Cardiac septum (tissue), 1 donor: ENCODE results near the gene XPO4. TPM values are rescaled to one million over a fixed set of nuclear protein-coding genes. Genes with fewer than 3 reads are reported as not detected.

Experiments
- DNase-seq: peaks from one replicate; pipeline ENCODE4 v3.0.0-alpha.2; 2020; ENCODE audit warnings: low spot score
- intact Hi-C: fragments of 100-400 bp; cut with DNase I; formaldehyde crosslinking; loops from one replicate; pipeline ENCODE4 v1.14.0; 2022
- total RNA-seq: library from RNA; stranded (reverse); fragmentation: NEBNext Ultra II Directional; extraction: Animal tissue kit (Norgen Biotek cat#: 25700); gene quantifications from one replicate; pipeline ENCODE4 v1.2.1, GENCODE V29; 2021
- donor health status: DM: no; HTN: no; CAD: no.

XPO4 gene
- total RNA-seq, 1 donor from 2014 or later, result 49.5 TPM

GRCh38 chr13:20840568-20840967 lies 62.0 kb downstream of the XPO4 start:
- intact Hi-C loops, result no loop called here

GRCh38 chr13:20833900-20834679 lies 68.5 kb downstream of the XPO4 start:
- intact Hi-C loops, result loop anchor here (5.0 kb wide), 1 partner anchor 62 kb away; the partner anchor contains the start of gene EEF1AKMT1

More at GRCh38 chr13:20840568-20840967, 62.0 kb downstream of the XPO4 start:
- no peak for DNase-seq

DNA sequence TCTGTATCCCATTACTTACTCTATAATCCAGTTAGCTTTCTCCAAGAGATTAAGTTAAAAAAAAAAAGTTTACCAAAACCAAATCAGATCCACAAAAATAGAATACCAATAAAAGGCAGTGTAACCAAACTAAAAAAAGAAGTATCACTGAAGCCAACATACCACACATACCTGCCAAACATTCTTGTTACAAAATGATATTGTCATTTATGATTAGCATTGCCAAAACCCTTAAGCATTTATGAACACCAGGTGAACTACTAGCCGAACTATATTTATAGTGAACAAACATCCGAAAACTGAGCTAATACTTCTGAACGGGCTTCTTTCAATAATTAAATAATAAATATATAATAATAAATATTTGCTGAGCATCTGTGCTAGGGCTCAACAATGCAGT lies 69.7 kb downstream of the XPO4 start:
- intact Hi-C loops, result loop anchor here (5.0 kb wide), 1 partner anchor 61 kb away; the partner anchor contains the start of gene EEF1AKMT1
- no peak for DNase-seq

More at GRCh38 chr13:20833900-20834679, 68.5 kb downstream of the XPO4 start:
- no peak for DNase-seq

DNA sequence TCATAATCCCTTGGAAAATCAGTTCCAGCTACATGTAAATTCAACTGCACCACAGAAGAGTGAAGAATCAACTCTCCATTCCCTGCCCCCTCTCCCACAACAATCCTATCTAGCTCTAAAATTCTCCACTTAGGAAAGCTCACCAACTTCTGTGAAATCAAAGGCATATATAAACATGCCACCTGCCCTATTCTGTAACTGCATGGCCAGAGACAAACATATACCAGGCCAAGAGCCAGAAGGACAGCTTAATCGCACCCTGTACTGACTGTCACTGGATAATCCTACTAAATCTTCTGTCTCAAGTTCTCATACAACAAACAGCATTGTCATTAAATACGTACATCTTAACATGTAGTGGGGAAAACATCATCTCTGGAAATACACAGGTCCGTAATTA lies 70.6 kb downstream of the XPO4 start:
- intact Hi-C loops, result loop anchor here (5.0 kb wide), 1 partner anchor 60 kb away; the partner anchor contains the start of gene EEF1AKMT1

GRCh38 chr13:20831254-20831653 lies 71.3 kb downstream of the XPO4 start:
- intact Hi-C loops, result loop anchor here (5.0 kb wide), 1 partner anchor 59 kb away; the partner anchor contains the start of gene EEF1AKMT1
- no peak for DNase-seq

More for the DNA sequence above, 70.6 kb downstream of the XPO4 start:
- DNase-seq, result no peak

- no peak for DNase-seq
- intact Hi-C loops, result loop anchor here (2.0 kb wide), 1 partner anchor 116 kb away; no protein-coding TSS in a partner anchor
These were observed 73.8 kb downstream of the XPO4 start for GRCh38 chr13:20828539-20829364.

GRCh38 chr13:20826843-20827560 lies 75.5 kb downstream of the XPO4 start:
- no peak for DNase-seq
- intact Hi-C loops, result no loop called here

DNA sequence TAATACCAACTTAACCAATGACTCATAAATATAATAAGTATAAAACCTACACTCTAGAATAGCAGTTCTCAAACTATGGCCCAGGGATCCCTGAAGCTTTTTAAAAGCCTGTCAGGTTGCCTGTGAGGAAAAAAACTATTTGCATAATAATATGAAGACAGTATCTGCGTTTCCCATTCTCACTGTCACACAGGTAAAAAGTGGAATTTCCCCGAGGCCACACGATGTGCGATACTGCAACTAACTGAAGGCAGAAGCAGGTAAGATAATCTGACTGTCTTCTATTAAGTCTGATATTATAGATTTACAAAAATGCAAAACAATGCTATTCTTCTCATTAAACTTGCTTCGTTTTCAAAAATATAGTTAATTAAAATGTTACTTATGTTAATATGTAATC lies 76.2 kb downstream of the XPO4 start:
- intact Hi-C loops, result no loop called here
- DNase-seq, result no peak

DNA sequence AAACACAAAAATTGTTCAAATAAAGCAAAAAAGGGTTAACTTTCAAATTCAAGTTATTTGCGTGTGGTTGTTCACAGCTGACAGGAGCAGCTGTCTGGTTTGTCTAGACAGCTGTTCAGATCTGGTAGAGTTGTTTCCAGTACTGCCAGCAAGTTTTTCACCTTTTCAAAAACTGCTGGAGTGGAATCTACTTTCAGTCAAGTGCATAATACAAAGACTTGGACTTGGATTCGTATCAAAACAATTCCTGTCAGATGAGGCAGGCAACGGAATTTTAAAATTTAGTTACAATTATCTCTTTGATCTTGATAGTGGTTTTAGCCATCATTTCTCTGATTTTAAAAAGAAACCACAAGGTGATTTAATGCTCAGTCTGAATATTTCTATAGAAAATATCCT lies 77.1 kb downstream of the XPO4 start:
- intact Hi-C loops, result no loop called here

DNA sequence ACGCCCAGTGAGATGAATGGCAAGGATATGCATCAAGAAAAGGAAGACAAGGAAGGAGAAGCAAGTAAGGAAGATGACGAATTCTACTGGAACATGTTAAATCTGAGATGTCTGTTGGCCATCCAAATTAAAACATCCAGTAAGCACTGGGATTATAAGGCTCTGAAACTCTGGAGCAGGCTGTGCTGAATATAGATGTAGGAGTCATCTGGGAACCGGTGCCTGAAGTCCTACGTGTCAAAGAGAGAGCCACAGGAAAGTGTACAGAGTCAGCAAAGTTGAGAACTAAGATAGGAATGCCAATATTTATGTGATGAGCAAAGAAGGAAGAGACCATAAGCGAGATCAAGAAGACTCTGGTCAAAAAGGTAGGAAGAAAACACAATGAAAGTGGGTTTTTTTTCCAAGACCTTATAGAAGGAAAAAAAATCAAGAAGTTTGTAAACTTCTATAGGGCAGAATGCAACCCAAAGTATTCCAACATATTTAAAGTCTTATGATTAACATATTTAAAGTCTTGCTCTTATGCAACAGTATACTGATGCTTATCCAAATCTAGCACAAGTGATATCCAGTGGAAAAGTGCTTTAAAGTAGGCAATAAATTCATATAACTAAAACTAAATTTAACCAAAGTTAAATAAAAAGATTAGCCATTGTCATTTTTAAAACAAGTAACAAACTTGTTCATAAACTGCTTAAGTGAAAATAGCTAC lies 77.6 kb downstream of the XPO4 start:
- no peak for DNase-seq
- intact Hi-C loops, result no loop called here

More for the DNA sequence above, 77.1 kb downstream of the XPO4 start:
- DNase-seq, result no peak

- intact Hi-C loops, result no loop called here
- DNase-seq, result no peak
These were observed 79.5 kb downstream of the XPO4 start for GRCh38 chr13:20823071-20823470.

DNA sequence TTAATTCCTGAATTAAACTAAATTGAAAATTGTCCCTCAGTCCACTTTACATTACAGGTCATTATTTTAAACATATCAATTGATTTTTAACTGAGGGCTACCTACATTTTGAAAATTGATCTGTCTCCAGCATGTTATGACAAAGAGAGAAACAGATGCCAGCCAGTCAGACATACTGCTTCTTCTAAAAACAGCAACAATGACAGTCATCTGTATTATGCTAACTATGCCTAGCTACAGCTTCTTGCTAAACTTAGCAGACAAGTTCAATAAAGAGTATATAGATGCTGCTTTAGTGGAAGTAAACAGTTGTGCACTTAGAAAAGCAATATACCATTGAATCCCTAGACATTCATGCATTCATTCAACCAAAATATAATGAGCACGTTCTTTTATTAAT lies 80.1 kb downstream of the XPO4 start:
- no peak for DNase-seq
- intact Hi-C loops, result no loop called here

GRCh38 chr13:20819715-20820114 lies 82.8 kb downstream of the XPO4 start:
- intact Hi-C loops, result loop anchor here (10.0 kb wide), 1 partner anchor 295 kb away; the partner anchor contains the start of gene CRYL1
- no peak for DNase-seq

DNA sequence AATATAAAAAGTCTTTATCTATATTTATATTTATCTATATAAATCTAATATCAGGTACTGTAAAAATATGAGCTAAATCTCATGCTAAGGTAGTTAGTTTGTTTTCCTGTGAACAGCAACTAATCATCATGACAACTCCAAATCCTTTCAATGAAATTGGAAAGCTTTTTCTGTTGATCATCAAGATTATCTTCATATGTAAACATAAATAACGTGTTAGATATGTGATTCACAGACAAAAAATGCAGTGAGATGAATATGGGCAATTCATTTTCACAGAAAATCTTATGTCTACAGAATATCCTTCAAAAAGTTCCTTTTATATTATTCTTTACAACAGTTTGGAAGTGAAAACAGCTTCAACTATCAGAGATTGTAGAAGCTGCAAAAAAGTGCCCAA lies 87.1 kb downstream of the XPO4 start:
- intact Hi-C loops, result loop anchor here (10.0 kb wide), 1 partner anchor 291 kb away; the partner anchor contains the start of gene CRYL1
- DNase-seq, result no peak

DNA sequence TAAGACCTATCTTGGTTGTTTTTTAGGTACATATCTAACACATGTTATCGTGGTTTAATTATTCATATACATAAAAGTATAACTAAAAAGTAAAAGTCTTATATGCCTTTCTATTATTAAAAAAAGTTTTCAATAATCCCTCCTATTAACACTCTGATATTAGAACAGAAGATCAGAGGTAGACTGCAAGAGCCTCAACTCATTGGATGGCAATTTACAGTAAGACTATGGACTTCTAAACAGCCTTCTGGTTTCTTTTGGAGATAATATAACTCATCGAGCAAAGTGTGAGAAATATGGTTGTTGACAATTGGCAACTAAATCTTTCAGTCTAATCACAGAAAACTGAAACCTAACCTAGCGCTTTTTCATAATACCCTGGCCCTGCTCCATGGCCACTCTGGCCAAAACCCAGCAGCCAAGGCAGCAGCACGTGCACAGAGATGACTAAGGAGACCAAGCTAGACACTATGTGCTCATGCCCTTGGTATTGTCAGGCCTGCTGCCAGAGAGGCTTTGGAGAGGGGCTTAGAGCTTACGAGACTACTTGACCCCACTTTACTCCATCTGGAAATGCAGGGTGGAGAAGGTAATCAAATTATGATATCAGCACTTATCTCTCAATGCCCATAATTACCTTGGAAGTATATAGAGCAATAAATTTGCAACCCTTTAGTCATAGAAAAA lies 88.2 kb downstream of the XPO4 start:
- intact Hi-C loops, result loop anchor here (5.0 to 10.0 kb wide), 2 partner anchors 42 to 290 kb away; partner anchors contain the start of genes CRYL1 and EEF1AKMT1
- DNase-seq, result peak; percentile 89

GRCh38 chr13:20812890-20813289 lies 89.7 kb downstream of the XPO4 start:
- no peak for DNase-seq
- intact Hi-C loops, result loop anchor here (2.0 to 10.0 kb wide), 3 partner anchors 30 to 288 kb away; partner anchors contain the start of genes CRYL1 and EEF1AKMT1

DNA sequence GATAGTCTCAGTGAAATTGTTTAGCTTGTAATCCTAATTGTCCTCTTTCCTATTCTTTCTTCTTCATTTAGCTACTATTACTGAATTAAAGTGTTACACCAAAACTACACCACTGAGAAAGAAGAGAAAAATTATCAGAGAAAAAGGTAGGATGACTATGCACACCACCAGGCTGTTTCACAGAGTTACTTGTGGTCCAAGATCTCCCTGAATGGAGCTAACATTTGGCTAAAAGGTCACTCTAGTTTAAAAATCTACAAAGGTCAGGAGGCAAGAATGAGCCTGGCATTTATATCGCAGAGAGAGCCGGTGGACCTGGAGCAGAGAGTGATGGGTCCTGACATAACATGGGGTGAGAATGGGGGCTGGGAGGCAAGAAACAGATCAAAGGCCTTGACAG lies 91.7 kb downstream of the XPO4 start:
- DNase-seq, result no peak
- intact Hi-C loops, result loop anchor here (5.0 to 10.0 kb wide), 2 partner anchors 39 to 286 kb away; partner anchors contain the start of genes CRYL1 and EEF1AKMT1

GRCh38 chr13:20808874-20809273 lies 93.7 kb downstream of the XPO4 start:
- intact Hi-C loops, result no loop called here
- no peak for DNase-seq
